IMR-90 (cell line): Measurements from ENCODE around the gene GPRC5B. TPM values are rescaled to one million over a fixed set of nuclear protein-coding genes. Genes with fewer than 3 reads are reported as not detected.

Experiments
- ATAC-seq: fragments of 200-7000 bp; cut with Tn5 transposase; 2 replicates; pipeline ENCODE4 v1.9.1; 2020; ENCODE audit warnings: low read depth, mild to moderate bottlenecking, moderate library complexity
- BruUV-seq: library from RNA; stranded (reverse); fragments of 400-500 nt; replicated peaks from 2 replicates; lab custom pipeline; 2021; lab: Mats Ljungman, UMichigan
- CTCF ChIA-PET: fragments of 300-600 bp; formaldehyde crosslinking; extraction: SDS; loops from one replicate; lab custom pipeline; 2021; ENCODE audit warnings: antibody characterized with exemption; lab: Yijun Ruan, JAX
- POLR2A ChIA-PET: fragments of 300-600 bp; sonication (Branson Sonifier 250); formaldehyde crosslinking; loops from one replicate; lab custom pipeline; 2022; ENCODE audit warnings: antibody characterized with exemption; ENCODE audit not compliant: unreplicated experiment; lab: Charles Lee
- DNase-seq: peaks from one replicate; pipeline ENCODE4 v3.0.0; 2013
- H2AFZ ChIP-seq: replicated peaks from 2 replicates; pipeline ENCODE3; 2013; ENCODE audit warnings: low read length, mild to moderate bottlenecking; ENCODE audit not compliant: poor library complexity
- H2AK5ac ChIP-seq: 2 replicates; pipeline ENCODE4 v1.6.1; 2013; ENCODE audit warnings: low read depth, low read length, inconsistent platforms
- H2AK9ac ChIP-seq: replicated peaks from 2 replicates; pipeline ENCODE3; 2013; ENCODE audit warnings: mild to moderate bottlenecking, low read depth, low read length, moderate library complexity; ENCODE audit not compliant: poor library complexity
- H2BK120ac ChIP-seq: 2 replicates; pipeline ENCODE4 v1.6.1; 2013; ENCODE audit warnings: low read depth, low read length, inconsistent platforms
- H2BK15ac ChIP-seq: 3 replicates; pipeline ENCODE4 v1.6.1; 2013; ENCODE audit warnings: low read depth, low read length, inconsistent platforms
- H2BK20ac ChIP-seq: 2 replicates; pipeline ENCODE4 v1.6.1; 2013; ENCODE audit warnings: low read depth, mild to moderate bottlenecking, inconsistent platforms, low read length, moderate library complexity
- H2BK5ac ChIP-seq: 2 replicates; pipeline ENCODE4 v1.6.1; 2013; ENCODE audit warnings: mild to moderate bottlenecking, low read depth, low read length, inconsistent platforms; ENCODE audit not compliant: poor library complexity, severe bottlenecking
- H3K14ac ChIP-seq: replicated peaks from 2 replicates; pipeline ENCODE4 v1.6.1; 2013; ENCODE audit warnings: low read depth, low read length, inconsistent platforms
- H3K18ac ChIP-seq: 2 replicates; pipeline ENCODE4 v1.6.1; 2013; ENCODE audit warnings: low read depth, low read length, control low read depth
- H3K23ac ChIP-seq: 2 replicates; pipeline ENCODE4 v1.6.1; 2013; ENCODE audit warnings: low read depth, low read length, inconsistent platforms
- H3K27ac ChIP-seq: 2 replicates; pipeline ENCODE4 v1.5.1; 2013; ENCODE audit warnings: mild to moderate bottlenecking, control low read depth, low read length; ENCODE audit not compliant: insufficient read depth
- H3K27me3 ChIP-seq: 2 replicates; pipeline ENCODE4 v1.6.1; 2013; ENCODE audit warnings: low read length; ENCODE audit not compliant: control insufficient read depth, insufficient read depth
- H3K36me3 ChIP-seq: 2 replicates; pipeline ENCODE4 v1.6.1; 2013; ENCODE audit warnings: low read length, mixed read lengths; ENCODE audit not compliant: control insufficient read depth, insufficient read depth
- H3K4ac ChIP-seq: 2 replicates; pipeline ENCODE4 v1.6.1; 2013; ENCODE audit warnings: low read depth, low read length, inconsistent platforms
- H3K4me1 ChIP-seq: 2 replicates; pipeline ENCODE4 v1.6.1; 2013; ENCODE audit warnings: low read length, mixed read lengths; ENCODE audit not compliant: control insufficient read depth, insufficient read depth
- H3K4me2 ChIP-seq: 2 replicates; pipeline ENCODE4 v1.6.1; 2013; ENCODE audit warnings: low read depth, mild to moderate bottlenecking, control low read depth, low read length, moderate library complexity
- H3K4me3 ChIP-seq: 2 replicates; pipeline ENCODE4 v1.5.1; 2013; ENCODE audit warnings: low read depth, mild to moderate bottlenecking, control low read depth, low read length, moderate library complexity; ENCODE audit not compliant: insufficient read depth
- H3K56ac ChIP-seq: 2 replicates; pipeline ENCODE4 v1.6.1; 2013; ENCODE audit warnings: low read length, inconsistent platforms; ENCODE audit not compliant: insufficient read depth; ENCODE audit errors: extremely low read depth
- H3K79me1 ChIP-seq, 2 experiments: 2 replicates each; pipeline ENCODE4 v1.6.1; 2013; ENCODE audit warnings: low read length in 2 of 2, inconsistent platforms in 1 of 2, low read depth in 1 of 2
- H3K9ac ChIP-seq: 2 replicates; pipeline ENCODE4 v1.6.1; 2013; ENCODE audit warnings: low read depth, low read length, control low read depth
- H3K9me1 ChIP-seq: 2 replicates; pipeline ENCODE4 v1.6.1; 2013; ENCODE audit warnings: low read length, inconsistent platforms; ENCODE audit not compliant: insufficient read depth
- H3K9me3 ChIP-seq: 2 replicates; pipeline ENCODE4 v1.6.1; 2013; ENCODE audit warnings: low read length; ENCODE audit not compliant: control insufficient read depth, insufficient read depth
- H4K20me1 ChIP-seq: 2 replicates; pipeline ENCODE4 v1.6.1; 2013; ENCODE audit warnings: low read length, inconsistent platforms; ENCODE audit not compliant: insufficient read depth
- H4K5ac ChIP-seq: 2 replicates; pipeline ENCODE4 v1.6.1; 2013; ENCODE audit warnings: mild to moderate bottlenecking, low read depth, low read length, control low read depth
- H4K8ac ChIP-seq, 2 experiments: 2 replicates each; pipeline ENCODE4 v1.6.1; 2013; ENCODE audit warnings: low read depth in 2 of 2, low read length in 2 of 2, control low read depth in 1 of 2, inconsistent platforms in 1 of 2
- H4K91ac ChIP-seq: 2 replicates; pipeline ENCODE4 v1.6.1; 2013; ENCODE audit warnings: low read depth, low read length, inconsistent platforms; ENCODE audit not compliant: insufficient read depth
- MAZ ChIP-seq: IDR thresholded peaks from 2 replicates; pipeline ENCODE4 v1.6.1; 2012; ENCODE audit warnings: low read depth, mild to moderate bottlenecking, low read length, improper control_type of control experiment, moderate library complexity, borderline replicate concordance
- MXI1 ChIP-seq: IDR thresholded peaks from 2 replicates; pipeline ENCODE4 v1.6.1; 2012; ENCODE audit warnings: low read depth, mild to moderate bottlenecking, low read length, moderate library complexity, borderline replicate concordance
- POLR2A ChIP-seq: IDR thresholded peaks from 2 replicates; pipeline ENCODE4 v1.6.1; 2012; ENCODE audit warnings: mild to moderate bottlenecking, low read depth, low read length
- RCOR1 ChIP-seq: IDR thresholded peaks from 2 replicates; pipeline ENCODE4 v1.6.1; 2012; ENCODE audit warnings: mild to moderate bottlenecking, low read length, improper control_type of control experiment; ENCODE audit not compliant: insufficient replicate concordance
- SMC3 ChIP-seq: fragments of 150-350 bp; IDR thresholded peaks from 2 replicates; pipeline ENCODE4 v1.6.1; 2016; ENCODE audit warnings: low read depth, mild to moderate bottlenecking, antibody characterized with exemption, low read length, moderate library complexity
- USF2 ChIP-seq: fragments of 150-350 bp; IDR thresholded peaks from 2 replicates; pipeline ENCODE4 v1.6.1; 2017; ENCODE audit warnings: mild to moderate bottlenecking, antibody characterized with exemption, low read length, low read depth
- WGBS, 2 experiments: methylation state at CpG; one replicate each; pipeline versions ENCODE4 v1.1.5 to v1.1.7; 2013; ENCODE audit warnings: missing lambda C conversion rate in 2 of 2; ENCODE audit not compliant: insufficient read length in 1 of 2; ENCODE audit errors: extremely low coverage in 2 of 2; 5-methylcytosine and 5-hydroxymethylcytosine counted together
- dilution Hi-C: fragments of 300-500 bp; cut with HindIII; formaldehyde crosslinking; loops from one replicate; pipeline ENCODE4 v1.14.3; 2018; ENCODE audit warnings: low sequenced_read_pairs; ENCODE audit not compliant: unreplicated experiment
- in situ Hi-C: fragments of 300-500 bp; cut with MboI; formaldehyde crosslinking; loops from 3 replicates; pipeline ENCODE4 v1.14.3; 2019; ENCODE audit warnings: low sequenced_read_pairs, inconsistent platforms, mixed read lengths
- intact Hi-C: fragments of 100-400 bp; cut with micrococcal nuclease; formaldehyde crosslinking; loops from 2 replicates; pipeline ENCODE4 v1.10.0; 2022
- polyA plus RNA-seq, 3 experiments: library from polyadenylated mRNA; depleted of rRNA; stranded (reverse); fragments of >200 nt; gene quantifications; 2 replicates each; pipeline ENCODE4 v1.2.3, GENCODE V29; 2012; ENCODE audit warnings: low replicate concordance in 1 of 3
- total RNA-seq: library from RNA; depleted of rRNA; stranded (reverse); fragments of >200 nt; gene quantifications from 2 replicates; pipeline ENCODE4 v1.2.3, GENCODE V29; 2012
- TF ChIP-seq, protein P1 (sequence below): fragments of 150-350 bp; IDR thresholded peaks from 2 replicates; pipeline ENCODE4 v1.6.1; 2016; ENCODE audit warnings: low read depth, mild to moderate bottlenecking, low read length, moderate library complexity, borderline replicate concordance

Gene GPRC5B
- total and polyA plus RNA-seq, 2 of the 4 experiments (the other 2 are of a cell fraction): 2.5 to 8.5 TPM

GRCh38 chr16:19864566-19864965 is 20.1 kb downstream of the GPRC5B start:
- Histone ChIP-seq H3K9ac (no peak overlapping the region), H3K18ac (no peak overlapping the region), H2AK9ac (no peak overlapping the region), H3K9me3 (no peaks in the 10 kb centered on the region), H3K4me1 (peaks cover 3% of the 10 kb centered on the region; the same call in 1 of the 2 replicates), H3K56ac (no peak overlapping the region), H4K5ac (no peak overlapping the region), H2BK15ac (no peak overlapping the region), H4K91ac (no peak overlapping the region), H3K27me3 (no peaks in the 10 kb centered on the region), H2AK5ac (no peak overlapping the region), H3K4me2 (no peak overlapping the region), H3K4ac (no peak overlapping the region), H3K79me1 (no peaks in the 10 kb centered on the region), H2BK5ac (no peak overlapping the region), H3K23ac (no peak overlapping the region), H3K14ac (no peak overlapping the region), H3K9me1 (peaks cover 10% of the 10 kb centered on the region; the same call in 1 of the 2 replicates), H3K36me3 (peaks cover 3% of the 10 kb centered on the region; the same call in 1 of the 2 replicates), H3K27ac (no peak overlapping the region), H2AFZ (no peak overlapping the region), H4K8ac (no peak overlapping the region), H4K20me1 (no peaks in the 10 kb centered on the region), H3K4me3 (no peak overlapping the region), H2BK120ac (no peak overlapping the region), H2BK20ac (no peak overlapping the region)
- no TSS peak for BruUV-seq
- in situ Hi-C loops (no loop called here), dilution Hi-C loops (no loop called here), intact Hi-C loops (no loop called here)
- DNase-seq (no peak), ATAC-seq (no peak)
- POLR2A ChIA-PET: no interaction called here
- 93% methylated on average over 4 of the region's 5 CpGs; no CpG with 5 or more reads in 1 of the 2 experiments for WGBS, 2 experiments
- no peak for TF ChIP-seq MXI1
- no peak for TF ChIP-seq RCOR1
- TF ChIP-seq MAZ: no peak
- TF ChIP-seq POLR2A: no peak
- TF ChIP-seq SMC3: no peak
- TF ChIP-seq, protein P1, sequence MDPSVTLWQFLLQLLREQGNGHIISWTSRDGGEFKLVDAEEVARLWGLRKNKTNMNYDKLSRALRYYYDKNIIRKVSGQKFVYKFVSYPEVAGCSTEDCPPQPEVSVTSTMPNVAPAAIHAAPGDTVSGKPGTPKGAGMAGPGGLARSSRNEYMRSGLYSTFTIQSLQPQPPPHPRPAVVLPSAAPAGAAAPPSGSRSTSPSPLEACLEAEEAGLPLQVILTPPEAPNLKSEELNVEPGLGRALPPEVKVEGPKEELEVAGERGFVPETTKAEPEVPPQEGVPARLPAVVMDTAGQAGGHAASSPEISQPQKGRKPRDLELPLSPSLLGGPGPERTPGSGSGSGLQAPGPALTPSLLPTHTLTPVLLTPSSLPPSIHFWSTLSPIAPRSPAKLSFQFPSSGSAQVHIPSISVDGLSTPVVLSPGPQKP: no peak
- no peak for TF ChIP-seq USF2
- CTCF ChIA-PET: interaction anchor here (0.6 kb wide), 1 partner anchor 22 kb away, joined by 3 read pairs; no protein-coding TSS in a partner anchor
